Fibroblast of skin of back (primary cell): ENCODE measurements around the gene DISC1.

ENCODE experiments used
- DNase-seq: peaks from one replicate; pipeline ENCODE4 v3.0.0-alpha.2; 2013

Gene DISC1

DNA sequence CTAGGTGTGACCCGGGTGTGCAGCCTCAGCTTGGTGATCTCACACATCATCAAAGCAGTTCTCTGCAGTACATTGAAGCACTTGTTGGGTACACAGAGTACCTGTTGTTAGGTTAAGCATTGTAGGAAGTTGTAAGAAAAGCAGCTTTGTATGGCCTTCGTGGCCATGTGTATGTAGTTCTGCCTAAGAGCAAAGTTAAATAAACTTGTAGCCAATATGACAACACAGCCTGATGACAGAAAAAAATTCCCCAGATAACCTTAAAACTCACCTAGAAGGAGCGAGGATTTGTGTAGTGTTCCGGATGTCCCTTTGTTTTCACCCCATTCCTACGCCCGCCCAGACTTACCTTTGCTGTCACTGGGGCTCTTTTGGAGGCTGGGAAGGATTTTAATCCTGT, 48.0 kb downstream of the DISC1 start:
- DNase-seq, result no peak

DNA sequence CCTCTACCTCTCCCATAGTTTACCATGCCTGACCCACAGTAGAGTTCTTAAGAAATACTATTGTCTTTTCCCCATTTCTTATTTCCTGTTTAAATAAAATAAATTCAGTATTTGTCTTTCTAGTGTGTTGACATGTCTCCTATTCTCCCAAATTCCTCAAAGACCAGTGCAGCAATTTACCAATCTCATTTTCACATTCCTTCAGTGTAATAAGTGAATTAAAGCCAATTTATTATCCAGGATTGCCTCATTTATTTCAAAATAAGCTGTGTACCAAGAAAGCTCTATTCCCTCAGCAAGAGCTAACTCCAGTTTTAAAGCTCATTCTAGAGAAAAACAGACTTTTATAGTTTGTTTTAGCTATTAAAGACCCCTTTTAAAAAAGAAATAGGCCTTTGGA, 49.9 kb downstream of the DISC1 start:
- no peak for DNase-seq

DNA sequence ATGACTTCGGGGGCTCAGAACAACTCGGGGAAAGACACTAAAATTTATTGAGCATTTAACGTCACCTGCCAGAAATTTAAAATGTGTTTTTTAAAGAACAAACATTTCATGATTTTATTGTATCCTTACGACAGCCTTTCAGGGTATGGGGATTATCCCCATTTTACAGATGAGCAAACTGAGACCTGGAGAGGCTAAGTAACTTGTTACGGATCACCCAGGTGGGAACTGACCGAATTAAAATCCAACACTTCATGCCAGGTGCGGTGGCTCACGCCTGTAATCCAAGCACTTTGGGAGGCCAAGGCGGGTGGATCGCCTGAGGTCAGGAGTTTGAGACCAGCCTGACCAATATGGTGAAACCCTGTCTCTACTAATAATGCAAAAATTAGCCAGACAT, 50.9 kb downstream of the DISC1 start:
- DNase-seq, result no peak

DNA sequence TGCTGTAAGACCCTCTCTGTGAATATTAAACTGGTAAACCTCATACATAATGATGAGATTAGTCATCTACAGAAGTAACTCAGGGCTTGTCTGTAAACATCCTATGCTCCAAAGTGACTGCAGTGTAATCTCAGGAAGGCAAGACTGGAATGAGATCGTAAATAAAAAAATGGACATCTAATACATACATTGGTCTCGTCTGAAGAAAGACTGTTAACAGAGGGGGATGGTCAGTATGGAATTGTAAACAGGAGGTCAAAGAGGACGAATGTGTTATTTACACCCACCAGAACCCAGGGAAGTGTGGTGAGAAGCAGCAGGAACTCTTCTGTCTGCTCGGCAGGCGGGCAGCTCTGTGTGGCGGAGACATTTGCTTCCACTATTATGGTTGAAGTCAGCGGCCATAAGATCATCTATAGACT, 51.4 kb downstream of the DISC1 start:
- peak; percentile 52 for DNase-seq

DNA sequence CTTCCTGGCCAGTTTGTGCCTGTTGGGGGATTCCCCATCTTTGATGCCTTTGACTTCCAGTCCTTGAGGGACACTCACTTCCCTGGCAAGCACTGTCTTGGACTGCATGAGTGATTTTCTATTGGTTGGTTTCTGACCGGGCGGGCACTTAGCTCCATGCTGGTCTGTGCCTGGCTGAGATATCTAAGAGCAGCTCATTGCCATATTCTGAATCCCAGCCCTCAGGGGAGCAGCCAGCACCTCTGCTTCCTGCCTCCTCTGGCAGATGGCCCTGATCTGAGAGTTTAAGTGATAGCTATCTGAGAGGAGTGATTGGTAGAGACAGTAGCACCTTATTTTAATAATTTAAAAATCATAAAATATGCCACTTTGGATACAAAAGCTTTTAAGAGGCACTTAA, 52.5 kb downstream of the DISC1 start:
- no peak for DNase-seq

DNA sequence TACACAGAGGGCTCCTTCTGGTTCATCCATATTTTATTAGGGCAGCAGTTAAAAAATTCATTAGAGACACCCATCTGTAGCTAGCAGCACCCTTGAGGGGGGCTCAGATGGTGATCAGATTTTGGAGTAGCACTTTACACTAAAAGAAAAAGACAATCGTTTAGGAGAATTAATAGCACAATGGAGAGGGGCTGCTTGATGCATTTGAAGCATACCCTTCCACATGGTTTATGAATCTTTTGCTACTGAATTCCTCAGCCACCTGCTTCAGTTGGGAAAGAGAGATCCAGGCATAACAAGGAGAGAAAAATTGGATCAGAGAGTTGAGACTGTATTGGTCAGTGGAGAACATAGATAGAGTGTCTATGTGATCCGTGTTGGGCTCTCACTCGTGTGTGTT, 54.4 kb downstream of the DISC1 start:
- no peak for DNase-seq

DNA sequence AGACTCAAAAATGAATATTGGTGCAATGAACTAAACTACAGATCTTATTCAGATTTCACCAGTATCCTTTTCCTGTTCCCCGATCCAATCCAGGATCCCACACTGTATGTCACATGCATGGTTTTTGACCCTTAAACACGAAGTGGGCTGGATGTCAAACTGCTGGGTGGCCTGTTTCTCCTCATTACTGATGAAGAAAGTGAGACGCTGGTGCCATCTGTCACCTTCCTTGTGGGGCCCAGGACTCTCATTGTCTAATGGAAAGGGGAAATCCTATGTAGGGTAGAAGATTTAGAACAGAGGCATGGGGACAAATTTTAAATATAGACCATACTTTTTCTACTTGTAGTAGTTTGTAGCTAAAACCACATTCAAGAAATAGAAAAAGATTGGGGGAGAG, 56.2 kb downstream of the DISC1 start:
- DNase-seq, result no peak

DNA sequence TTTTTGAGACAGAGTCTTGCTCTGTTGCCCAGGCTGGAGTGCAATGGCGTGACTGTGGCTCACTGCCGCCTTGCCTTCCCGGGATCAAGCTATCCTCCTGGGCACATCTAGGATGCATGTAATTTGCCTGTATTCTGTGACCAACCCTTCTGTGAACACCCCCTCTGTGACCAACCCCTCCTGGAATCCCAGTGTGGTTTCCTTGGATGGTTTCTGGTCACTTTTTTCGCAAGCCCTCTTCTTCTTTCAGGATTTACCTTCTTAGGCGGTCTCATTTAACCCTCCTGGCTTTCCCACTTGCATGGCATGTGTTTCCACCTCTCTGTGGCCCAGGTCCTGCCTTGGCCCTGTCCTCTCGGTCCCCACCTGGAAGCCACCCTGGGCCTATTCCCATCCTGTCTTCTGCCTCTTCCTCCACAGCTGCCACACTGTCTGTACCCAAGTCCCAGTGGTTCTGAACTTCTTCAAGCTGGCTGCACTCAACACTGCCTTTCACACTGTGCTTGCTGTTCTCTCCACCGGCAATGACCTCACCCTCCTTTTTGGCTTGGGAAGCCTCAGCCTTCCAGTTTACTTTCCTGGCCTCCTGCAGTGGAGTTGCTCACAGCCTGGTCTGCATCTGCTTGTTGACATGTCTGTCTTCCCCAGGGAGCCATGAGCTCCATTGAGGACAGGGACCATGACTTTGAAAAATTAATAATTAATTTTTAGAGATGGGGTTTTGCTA, 57.0 kb downstream of the DISC1 start:
- DNase-seq, result peak; percentile 13

DNA sequence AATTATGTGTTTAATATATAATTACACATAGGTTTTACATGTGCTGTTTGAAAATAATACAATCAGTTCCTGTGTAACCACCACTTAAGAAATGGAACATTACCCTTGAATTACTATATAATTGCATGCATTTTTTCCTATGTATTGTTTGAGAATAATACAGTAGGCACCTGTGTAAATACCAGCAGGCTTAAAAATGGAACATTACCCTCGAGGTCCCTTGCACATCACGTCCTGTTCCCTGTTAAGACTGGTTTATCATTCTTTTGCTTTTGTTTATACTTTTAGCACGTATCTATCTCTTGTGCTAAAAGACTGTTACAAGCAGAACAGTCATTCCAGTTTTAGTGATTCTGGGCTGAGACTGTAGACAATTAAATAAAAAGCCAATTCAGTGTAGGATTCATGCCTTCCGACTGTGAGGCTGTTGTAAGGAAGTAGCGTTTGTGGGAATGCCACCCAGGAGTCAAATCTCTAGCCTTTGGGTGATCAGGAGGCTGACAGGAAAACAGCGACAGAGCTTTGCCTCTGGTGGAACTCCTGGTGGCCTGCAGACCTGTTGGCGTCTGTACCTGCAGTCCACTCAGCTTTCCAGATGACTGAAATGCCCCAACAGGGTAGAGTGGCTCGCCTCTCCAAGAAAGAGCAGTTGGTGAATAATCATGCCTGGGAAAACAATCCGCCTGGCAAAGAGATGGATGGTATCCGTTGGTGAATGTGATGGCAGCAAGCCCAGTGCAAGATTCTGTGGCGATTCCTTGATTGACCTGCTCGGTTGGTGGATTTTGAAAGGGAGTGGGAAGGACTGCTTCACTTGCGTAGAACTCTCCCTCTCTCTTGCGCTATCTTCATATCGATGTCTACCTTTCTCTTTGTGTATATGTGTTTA, 58.0 kb downstream of the DISC1 start:
- DNase-seq, result no peak

DNA sequence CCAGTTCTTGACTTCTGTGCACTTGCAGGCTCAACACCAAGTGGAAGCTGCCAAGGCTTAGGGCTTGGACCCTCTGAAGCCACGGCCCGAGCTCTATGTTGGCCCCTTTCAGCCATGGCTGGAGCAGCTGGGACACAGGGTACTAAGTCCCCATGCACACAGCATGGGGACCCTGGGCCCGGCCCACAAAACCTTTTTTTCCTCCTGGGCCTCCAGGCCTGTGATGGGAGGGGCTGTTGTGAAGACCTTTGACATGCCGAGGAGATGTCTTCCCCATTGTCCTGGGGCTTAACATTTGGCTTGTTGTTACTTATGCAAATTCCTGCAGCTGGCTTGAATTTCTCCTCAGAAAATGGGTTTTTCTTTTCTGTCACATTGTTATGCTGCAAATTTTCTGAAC, 59.8 kb downstream of the DISC1 start:
- no peak for DNase-seq

DNA sequence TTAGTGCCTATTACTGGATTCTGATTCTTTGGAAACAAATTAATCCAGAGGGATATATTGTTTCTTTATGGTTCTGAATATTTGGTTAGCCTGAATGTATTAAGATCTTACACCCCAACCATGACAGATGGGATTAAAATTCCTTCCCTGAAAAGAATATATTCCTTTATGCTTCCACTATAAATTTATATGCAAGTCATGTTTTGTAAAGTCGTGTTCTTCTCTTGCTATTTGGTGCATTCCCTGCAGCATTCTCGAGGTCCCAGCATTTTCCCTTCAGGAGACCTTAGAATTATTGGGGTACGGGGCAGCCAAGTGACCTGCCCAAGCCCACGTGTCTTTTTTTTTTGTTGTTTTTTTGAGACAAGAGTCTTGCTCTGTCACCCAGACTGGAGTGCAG, 62.4 kb downstream of the DISC1 start:
- DNase-seq, result no peak

DNA sequence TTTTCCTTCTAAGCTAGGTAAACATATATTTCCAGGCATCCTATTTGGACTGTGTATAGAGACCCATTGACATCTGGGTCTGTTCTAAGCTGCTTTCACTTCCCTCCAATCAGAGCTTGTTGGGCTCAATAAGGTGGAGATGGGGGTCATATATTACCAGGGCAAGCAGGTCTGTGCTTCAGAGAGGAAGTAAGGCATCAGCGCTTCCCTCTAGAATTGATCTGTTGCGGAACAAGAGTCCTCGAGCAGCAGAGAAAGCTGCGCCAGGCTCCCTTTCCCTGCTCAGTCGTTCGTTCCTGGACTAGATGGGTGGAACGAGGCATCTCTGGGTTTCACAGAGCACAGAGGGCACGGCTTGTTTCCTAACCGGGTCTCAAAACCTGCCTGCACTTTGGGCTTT, 63.5 kb downstream of the DISC1 start:
- DNase-seq, result no peak

DNA sequence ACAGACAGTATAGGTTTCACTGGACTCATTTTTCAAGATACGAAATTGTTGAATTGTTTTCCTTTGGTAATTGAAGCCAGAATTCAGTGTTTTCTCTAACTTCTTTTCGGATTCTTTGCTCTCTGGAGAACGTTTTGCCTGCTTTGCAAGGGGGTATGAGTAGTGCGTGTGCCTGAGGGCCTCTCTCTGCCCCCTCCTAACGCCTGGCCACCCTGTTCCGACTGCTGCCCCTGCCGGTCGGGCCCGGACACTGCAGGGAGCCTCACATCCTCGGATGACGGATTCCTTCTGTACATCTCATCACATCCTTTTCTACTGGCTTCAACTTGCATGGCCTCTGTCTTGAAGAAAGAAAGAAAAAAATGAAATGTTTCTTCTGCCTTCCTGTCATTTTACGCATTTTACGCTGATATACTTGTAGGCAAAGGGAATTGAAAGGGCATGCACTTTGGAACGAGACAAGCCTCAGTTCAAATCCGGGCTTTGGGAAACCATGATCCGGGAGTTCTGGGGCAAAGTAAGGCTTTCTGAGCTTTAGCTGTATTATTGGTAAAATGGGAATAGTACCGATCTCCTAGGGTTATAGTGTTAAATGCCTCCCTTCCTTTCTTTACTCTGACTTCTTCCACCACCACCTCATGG, 65.1 kb downstream of the DISC1 start:
- DNase-seq, result peak; percentile 81

DNA sequence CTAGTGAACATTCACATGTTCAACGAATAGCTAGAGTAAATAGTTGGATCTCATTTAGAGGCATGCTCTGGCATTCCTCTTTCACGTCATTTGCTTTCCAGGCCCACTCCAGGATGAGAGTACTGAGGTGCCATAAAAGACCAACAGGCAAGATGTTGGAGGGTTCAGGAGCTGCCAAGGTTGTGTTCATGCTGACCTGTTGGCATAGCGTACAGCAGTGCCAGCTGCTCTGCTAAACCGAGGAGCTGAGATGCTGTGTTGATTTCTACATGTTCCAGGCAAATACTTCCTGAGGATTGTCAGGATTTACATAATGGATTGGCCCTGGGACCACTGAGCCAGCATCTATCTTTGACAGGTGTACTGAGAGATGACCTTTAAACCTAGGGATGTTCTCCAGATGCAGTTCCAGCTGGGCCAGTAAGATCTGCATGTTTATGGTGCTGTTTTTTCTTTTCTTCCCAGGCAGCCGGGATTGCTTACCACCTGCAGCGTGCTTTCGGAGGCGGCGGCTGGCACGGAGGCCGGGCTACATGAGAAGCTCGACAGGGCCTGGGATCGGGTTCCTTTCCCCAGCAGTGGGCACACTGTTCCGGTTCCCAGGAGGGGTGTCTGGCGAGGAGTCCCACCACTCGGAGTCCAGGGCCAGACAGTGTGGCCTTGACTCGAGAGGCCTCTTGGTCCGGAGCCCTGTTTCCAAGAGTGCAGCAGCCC, 66.9 kb downstream of the DISC1 start:
- no peak for DNase-seq

DNA sequence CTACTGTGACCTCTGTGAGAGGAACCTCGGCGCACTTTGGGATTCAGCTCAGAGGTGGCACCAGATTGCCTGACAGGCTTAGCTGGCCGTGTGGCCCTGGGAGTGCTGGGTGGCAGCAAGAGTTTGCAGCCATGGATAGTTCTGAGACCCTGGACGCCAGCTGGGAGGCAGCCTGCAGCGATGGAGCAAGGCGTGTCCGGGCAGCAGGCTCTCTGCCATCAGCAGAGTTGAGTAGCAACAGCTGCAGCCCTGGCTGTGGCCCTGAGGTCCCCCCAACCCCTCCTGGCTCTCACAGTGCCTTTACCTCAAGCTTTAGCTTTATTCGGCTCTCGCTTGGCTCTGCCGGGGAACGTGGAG, 67.5 kb downstream of the DISC1 start:
- DNase-seq, result no peak

DNA sequence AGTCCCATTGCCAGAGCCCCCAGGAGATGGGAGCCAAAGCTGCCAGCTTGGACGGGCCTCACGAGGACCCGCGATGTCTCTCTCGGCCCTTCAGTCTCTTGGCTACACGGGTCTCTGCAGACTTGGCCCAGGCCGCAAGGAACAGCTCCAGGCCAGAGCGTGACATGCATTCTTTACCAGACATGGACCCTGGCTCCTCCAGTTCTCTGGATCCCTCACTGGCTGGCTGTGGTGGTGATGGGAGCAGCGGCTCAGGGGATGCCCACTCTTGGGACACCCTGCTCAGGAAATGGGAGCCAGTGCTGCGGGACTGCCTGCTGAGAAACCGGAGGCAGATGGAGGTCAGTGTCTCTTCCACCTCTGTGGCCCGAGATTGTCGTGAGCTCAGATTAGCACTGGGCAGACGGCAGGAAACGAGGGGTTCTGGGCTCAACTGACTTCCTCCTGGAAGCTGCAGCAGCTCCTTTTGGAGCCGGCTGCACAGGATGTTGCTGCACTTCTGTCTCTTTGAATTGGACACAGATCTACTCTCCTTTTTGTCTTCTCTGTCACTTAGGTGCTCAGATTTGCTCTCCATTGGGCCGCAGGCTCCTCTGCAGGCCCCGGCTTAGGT, 68.0 kb downstream of the DISC1 start:
- DNase-seq, result no peak

DNA sequence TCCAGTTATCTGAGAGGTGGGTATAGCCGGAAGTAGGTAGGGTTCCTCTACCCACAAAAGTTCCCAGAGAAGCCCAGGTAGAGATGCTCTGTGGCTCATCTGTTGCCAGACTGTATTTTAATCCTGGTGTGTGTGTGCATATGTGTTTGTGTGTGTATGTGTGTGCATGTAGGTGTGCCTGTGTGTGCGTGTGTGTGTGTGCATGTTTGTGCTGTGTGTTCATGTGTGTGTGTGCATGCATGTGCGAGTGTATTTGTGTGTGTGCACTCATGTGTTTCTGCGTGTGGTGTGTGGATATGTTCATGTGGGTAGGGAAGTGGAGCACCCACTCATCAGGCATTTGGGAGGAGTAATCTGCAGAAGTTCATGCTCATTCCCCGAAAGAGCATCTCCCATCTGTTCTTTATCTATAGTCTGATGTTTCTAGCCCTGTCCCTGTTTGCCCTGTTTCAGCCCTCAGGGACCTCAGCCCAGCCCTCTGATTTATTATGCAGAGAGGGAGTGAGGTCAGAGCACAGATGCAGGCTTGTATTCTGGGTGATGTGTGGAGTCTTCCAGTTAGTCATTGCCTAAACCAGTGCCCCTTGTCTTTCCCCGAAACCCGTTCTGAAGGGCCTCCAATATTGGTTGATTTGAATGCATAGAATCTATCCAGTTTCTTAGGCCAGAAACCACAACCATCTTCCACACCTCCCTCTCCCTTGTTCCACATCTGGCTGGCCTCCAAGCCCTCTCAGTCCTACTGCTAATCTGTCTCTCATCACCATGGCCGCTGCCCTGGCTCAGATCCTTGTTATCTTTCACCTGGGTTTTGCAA, 69.1 kb downstream of the DISC1 start:
- peak; percentile 7 for DNase-seq

DNA sequence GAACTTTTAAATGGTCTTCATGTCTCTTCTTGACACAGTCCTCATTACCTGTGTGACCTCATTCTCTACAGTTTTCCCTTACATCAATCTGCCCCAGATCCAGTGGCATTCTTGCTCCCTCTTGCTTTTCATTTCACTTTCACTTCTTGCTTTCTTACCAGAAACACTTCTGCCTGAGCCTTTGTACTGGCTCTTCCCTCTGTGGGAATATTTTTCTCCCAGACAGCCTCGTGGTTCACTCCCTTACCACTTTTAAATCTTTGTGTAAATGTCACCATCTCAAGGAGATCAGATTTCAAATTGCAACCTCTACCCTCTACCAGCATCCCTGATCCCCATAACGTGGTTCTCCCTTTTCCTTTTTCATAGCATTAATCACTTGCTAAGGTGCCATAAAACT, 73.2 kb downstream of the DISC1 start:
- peak; percentile 10 for DNase-seq

DNA sequence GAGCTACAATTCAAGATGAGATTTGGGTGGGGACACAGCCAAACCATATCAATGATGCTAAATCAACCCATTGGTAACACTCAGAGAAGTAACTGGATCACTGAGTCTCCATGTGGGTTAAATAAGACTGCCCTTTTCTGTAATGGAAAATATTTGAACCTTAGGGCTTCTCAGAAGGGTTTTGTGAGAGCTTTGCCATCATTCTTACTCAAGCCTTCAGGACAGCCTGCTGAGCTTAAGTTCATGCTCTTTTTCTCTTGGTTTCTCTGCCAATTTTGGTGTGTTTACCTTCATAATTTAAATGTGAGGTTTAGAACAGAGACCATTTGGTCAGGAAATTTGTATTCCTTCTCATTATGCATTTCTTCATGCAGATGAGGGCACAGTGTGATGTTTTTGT, 74.7 kb downstream of the DISC1 start:
- peak; percentile 17 for DNase-seq

DNA sequence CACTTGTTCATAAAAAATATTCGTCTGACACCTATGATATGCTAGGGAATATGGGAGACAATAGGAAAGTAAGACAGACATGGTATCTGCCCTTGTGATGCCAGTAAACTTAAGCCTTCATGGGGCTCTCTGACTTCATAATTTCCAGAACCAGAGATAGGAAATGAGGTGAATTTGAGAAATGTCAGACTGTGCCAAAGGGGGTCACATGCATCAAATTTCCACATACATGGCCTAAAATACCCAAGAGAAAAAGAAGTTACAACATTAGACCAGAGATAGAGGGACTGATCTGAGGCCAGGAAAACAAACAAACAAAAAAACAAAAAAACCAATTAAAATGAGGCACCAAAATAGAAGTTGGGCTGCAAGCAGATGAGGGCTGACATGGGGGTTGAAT, 75.7 kb downstream of the DISC1 start:
- DNase-seq, result no peak

DNA sequence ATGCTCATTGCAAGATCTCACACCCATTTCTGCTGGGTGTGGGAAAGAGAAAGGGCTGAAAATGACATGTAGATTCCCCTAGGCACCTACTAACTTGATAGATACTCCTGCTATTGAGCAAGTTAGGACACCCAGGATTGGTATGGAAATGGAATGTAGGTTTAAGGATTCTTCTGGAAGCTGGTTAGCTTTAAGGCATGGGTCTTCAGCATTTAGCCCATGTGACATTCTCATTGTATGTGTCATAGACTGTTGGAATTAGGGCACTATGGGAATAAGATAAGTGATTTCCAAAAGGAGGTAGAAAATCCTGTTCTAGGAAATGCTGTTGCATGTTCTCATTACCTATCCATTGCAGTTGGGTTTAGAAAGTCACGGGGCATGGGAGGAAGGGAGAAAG, 76.2 kb downstream of the DISC1 start:
- peak; percentile 90 for DNase-seq
